ENCODE data around the gene DISP2. TPM values are rescaled to one million over a fixed set of nuclear protein-coding genes. Genes with fewer than 3 reads are reported as not detected.

Gene DISP2
- total RNA-seq, 1 donor from 2014 or later, result 3.2 TPM

- H3K4me3 ChIP-seq (ENCODE audit: low read depth, low read length), result no peak overlapping the region
- H3K36me3 ChIP-seq (ENCODE audit: control insufficient read depth, insufficient read depth, low read length), result no peaks in the 10 kb centered on the region
- TF ChIP-seq CTCF (IDR thresholded peaks at IDR 0.05; ENCODE audit: insufficient read depth, low read length, poor library complexity, severe bottlenecking), result no peak
- no peaks in the 10 kb centered on the region for H3K27me3 ChIP-seq (ENCODE audit: control insufficient read depth, insufficient read depth, low read length)
- DNase-seq (ENCODE audit: low read depth), result no peak
Observed at GRCh38 chr15:40330368-40330836, 27.6 kb upstream of the DISP2 start.

GRCh38 chr15:40331026-40331425 lies 27.0 kb upstream of the DISP2 start:
- Histone ChIP-seq H3K36me3 (ENCODE audit: control insufficient read depth, insufficient read depth, low read length) (no peaks in the 10 kb centered on the region), H3K27me3 (ENCODE audit: control insufficient read depth, insufficient read depth, low read length) (no peaks in the 10 kb centered on the region), H3K4me3 (ENCODE audit: low read depth, low read length) (no peak overlapping the region)
- DNase-seq (ENCODE audit: low read depth), result no peak
- no peak for TF ChIP-seq CTCF (IDR thresholded peaks at IDR 0.05; ENCODE audit: insufficient read depth, low read length, poor library complexity, severe bottlenecking)

GRCh38 chr15:40331637-40332036 lies 26.4 kb upstream of the DISP2 start:
- H3K4me3 ChIP-seq (ENCODE audit: low read depth, low read length), result no peak overlapping the region
- TF ChIP-seq CTCF (IDR thresholded peaks at IDR 0.05; ENCODE audit: insufficient read depth, low read length, poor library complexity, severe bottlenecking), result no peak
- DNase-seq (ENCODE audit: low read depth), result no peak
- no peaks in the 10 kb centered on the region for H3K27me3 ChIP-seq (ENCODE audit: control insufficient read depth, insufficient read depth, low read length)
- H3K36me3 ChIP-seq (ENCODE audit: control insufficient read depth, insufficient read depth, low read length), result peaks cover 2% of the 10 kb centered on the region

- no peak for TF ChIP-seq CTCF (IDR thresholded peaks at IDR 0.05; ENCODE audit: insufficient read depth, low read length, poor library complexity, severe bottlenecking)
- H3K27me3 ChIP-seq (ENCODE audit: control insufficient read depth, insufficient read depth, low read length), result no peaks in the 10 kb centered on the region
- no peak overlapping the region for H3K4me3 ChIP-seq (ENCODE audit: low read depth, low read length)
- H3K36me3 ChIP-seq (ENCODE audit: control insufficient read depth, insufficient read depth, low read length), result peaks cover 3% of the 10 kb centered on the region
- no peak for DNase-seq (ENCODE audit: low read depth)
Observed at GRCh38 chr15:40332113-40332781, 25.8 kb upstream of the DISP2 start.

- no peak for DNase-seq (ENCODE audit: low read depth)
- Histone ChIP-seq H3K4me3 (ENCODE audit: low read depth, low read length) (no peak overlapping the region), H3K36me3 (ENCODE audit: control insufficient read depth, insufficient read depth, low read length) (peaks cover 3% of the 10 kb centered on the region), H3K27me3 (ENCODE audit: control insufficient read depth, insufficient read depth, low read length) (no peaks in the 10 kb centered on the region)
- TF ChIP-seq CTCF (IDR thresholded peaks at IDR 0.05; ENCODE audit: insufficient read depth, low read length, poor library complexity, severe bottlenecking), result no peak
Observed at GRCh38 chr15:40333922-40334492, 24.0 kb upstream of the DISP2 start.

GRCh38 chr15:40334541-40334940 lies 23.5 kb upstream of the DISP2 start:
- no peak for TF ChIP-seq CTCF (IDR thresholded peaks at IDR 0.05; ENCODE audit: insufficient read depth, low read length, poor library complexity, severe bottlenecking)
- peaks cover 3% of the 10 kb centered on the region for H3K36me3 ChIP-seq (ENCODE audit: control insufficient read depth, insufficient read depth, low read length)

More at GRCh38 chr15:40334541-40334940, 23.5 kb upstream of the DISP2 start:
- no peak overlapping the region for H3K4me3 ChIP-seq (ENCODE audit: low read depth, low read length)
- no peak for DNase-seq (ENCODE audit: low read depth)
- no peaks in the 10 kb centered on the region for H3K27me3 ChIP-seq (ENCODE audit: control insufficient read depth, insufficient read depth, low read length)

Data from kidney epithelial cell (primary cell).